HL-60/S4 treated with retinoic acid at 250 ng/mL for 4 days and 3 days (cell line): ENCODE measurements around the gene BRI3BP.
"Not testable (repeated sequence)": the region's sequence is repeated elsewhere in the genome, so short reads cannot be mapped to it uniquely, and the experiment has no call there.

ENCODE experiments used
- in situ Hi-C: fragments of 300-500 bp; cut with MboI; formaldehyde crosslinking; loops from 2 replicates; pipeline ENCODE4 v1.7.0; 2022; ENCODE audit warnings: low sequenced_read_pairs

Gene BRI3BP

GRCh38 chr12:124971603-124972002, 21.8 kb upstream of the BRI3BP start:
- in situ Hi-C loops, result no loop called here

- in situ Hi-C loops, result no loop called here
Measured at GRCh38 chr12:124972211-124972610, 21.2 kb upstream of the BRI3BP start.

- in situ Hi-C loops, result no loop called here
Measured at GRCh38 chr12:124975276-124975675, 18.2 kb upstream of the BRI3BP start.

GRCh38 chr12:124976999-124977398, 16.4 kb upstream of the BRI3BP start:
- in situ Hi-C loops, result no loop called here

GRCh38 chr12:124979568-124979967, 13.9 kb upstream of the BRI3BP start:
- in situ Hi-C loops, result no loop called here

GRCh38 chr12:124980098-124980892, 13.2 kb upstream of the BRI3BP start:
- in situ Hi-C loops, result no loop called here

GRCh38 chr12:124986876-124987275, 6.6 kb upstream of the BRI3BP start:
- in situ Hi-C loops, result not testable (repeated sequence)

GRCh38 chr12:124992874-124993625, 395 bp upstream of the BRI3BP start:
- in situ Hi-C loops, result no loop called here

- in situ Hi-C loops, result no loop called here
Measured at GRCh38 chr12:124994437-124994975, 1.1 kb downstream of the BRI3BP start.

GRCh38 chr12:124995200-124995961, 1.9 kb downstream of the BRI3BP start:
- in situ Hi-C loops, result no loop called here

- in situ Hi-C loops, result no loop called here
Measured at GRCh38 chr12:124998705-124999104, 5.3 kb downstream of the BRI3BP start.

- in situ Hi-C loops, result no loop called here
Measured at GRCh38 chr12:125001636-125002035, 8.2 kb downstream of the BRI3BP start.

GRCh38 chr12:125003021-125003420, 9.6 kb downstream of the BRI3BP start:
- in situ Hi-C loops, result no loop called here

GRCh38 chr12:125004621-125005020, 11.2 kb downstream of the BRI3BP start:
- in situ Hi-C loops, result no loop called here

GRCh38 chr12:125005652-125006051, 12.2 kb downstream of the BRI3BP start:
- in situ Hi-C loops, result no loop called here

GRCh38 chr12:125006365-125006764, 12.9 kb downstream of the BRI3BP start:
- in situ Hi-C loops, result no loop called here

- in situ Hi-C loops, result no loop called here
Measured at GRCh38 chr12:125013816-125014442, 20.5 kb downstream of the BRI3BP start.

GRCh38 chr12:125014526-125014925, 21.1 kb downstream of the BRI3BP start:
- in situ Hi-C loops, result no loop called here

GRCh38 chr12:125015680-125016310, 22.4 kb downstream of the BRI3BP start:
- in situ Hi-C loops, result no loop called here

GRCh38 chr12:125017801-125018200, 24.4 kb downstream of the BRI3BP start:
- in situ Hi-C loops, result no loop called here
